AG04450 (cell line): ENCODE results near the gene SEC24B. TPM values are rescaled to one million over a fixed set of nuclear protein-coding genes. Genes with fewer than 3 reads are reported as not detected.

ENCODE experiments used
- CTCF ChIA-PET: fragments of 300-600, 350-600 bp; formaldehyde crosslinking; extraction: SDS; loops from one replicate; lab custom pipeline; 2022; ENCODE audit warnings: antibody characterized with exemption, inconsistent platforms; lab: Charles Lee
- POLR2A ChIA-PET: fragments of 350-600 bp; formaldehyde crosslinking; extraction: SDS; loops from one replicate; lab custom pipeline; 2021; ENCODE audit warnings: antibody characterized with exemption, inconsistent platforms; lab: Yijun Ruan, JAX
- DNase-seq: peaks from one replicate; pipeline ENCODE4 v3.0.0-alpha.2; 2011; ENCODE audit warnings: low read depth, low spot score
- H3K27ac ChIP-seq: one replicate; pipeline ENCODE4 v1.5.1; 2012; ENCODE audit warnings: low read depth, low read length, control low read depth
- H3K27me3 ChIP-seq: one replicate; pipeline ENCODE4 v1.6.0; 2012; ENCODE audit warnings: low read length; ENCODE audit not compliant: control insufficient read depth, insufficient read depth
- H3K4me3 ChIP-seq: 2 replicates; pipeline ENCODE4 v1.5.1; 2011; ENCODE audit warnings: mild to moderate bottlenecking, low read depth, low read length, control low read depth
- H3K9me3 ChIP-seq: 2 replicates; pipeline ENCODE4 v1.5.1; 2012; ENCODE audit warnings: low read length; ENCODE audit not compliant: control insufficient read depth, insufficient read depth
- CTCF ChIP-seq: IDR thresholded peaks from 2 replicates; pipeline ENCODE4 v1.5.1; 2011; ENCODE audit warnings: low read depth, low read length, control low read depth, inconsistent platforms
- polyA plus RNA-seq: library from polyadenylated mRNA; depleted of rRNA; stranded (reverse); fragments of >200 nt; gene quantifications from 2 replicates; pipeline ENCODE4 v1.2.3, GENCODE V29; 2011

Gene SEC24B
- polyA plus RNA-seq, 1 experiment, result 55.9 TPM

DNA sequence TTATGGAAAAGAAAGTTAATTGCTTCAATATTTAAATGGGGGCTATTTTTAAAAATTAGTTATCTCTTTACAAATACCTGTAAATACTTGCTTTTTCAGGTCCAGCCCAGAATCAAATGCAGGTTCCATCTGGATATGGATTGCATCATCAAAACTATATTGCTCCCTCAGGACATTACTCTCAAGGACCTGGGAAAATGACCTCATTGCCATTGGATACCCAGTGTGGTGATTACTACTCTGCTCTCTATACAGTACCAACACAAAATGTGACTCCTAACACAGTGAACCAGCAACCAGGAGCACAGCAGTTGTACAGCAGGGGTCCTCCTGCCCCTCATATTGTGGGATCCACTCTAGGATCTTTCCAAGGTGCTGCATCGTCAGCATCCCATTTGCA, 29.2 kb downstream of the SEC24B start:
- TF ChIP-seq CTCF, result no peak
- H3K9me3 ChIP-seq, result no peaks in the 10 kb centered on the region
- ChIA-PET CTCF (no interaction called here), POLR2A (no interaction called here)
- H3K4me3 ChIP-seq, result no peak overlapping the region
- no peaks in the 10 kb centered on the region for H3K27me3 ChIP-seq
- H3K27ac ChIP-seq, result no peak overlapping the region
- no peak for DNase-seq

DNA sequence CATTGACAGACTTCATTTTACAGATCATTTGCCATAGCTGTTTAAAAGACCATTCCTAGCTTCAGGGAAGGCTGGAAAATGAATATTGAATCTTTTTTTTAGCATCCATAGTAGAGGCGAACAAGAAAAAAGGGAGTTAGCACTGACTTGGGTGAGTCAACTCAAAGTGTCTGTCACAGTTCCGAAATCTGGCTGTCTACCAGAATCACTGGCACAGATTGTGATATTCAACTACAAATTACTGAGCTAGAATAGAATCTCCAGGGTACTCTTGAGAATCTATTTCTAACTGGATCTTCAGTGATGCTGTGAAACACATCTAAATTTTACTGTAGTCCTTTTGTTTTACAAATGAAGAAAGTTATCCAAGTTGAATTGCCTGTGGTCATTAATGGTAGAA, 31.5 kb downstream of the SEC24B start:
- Histone ChIP-seq H3K9me3 (no peaks in the 10 kb centered on the region), H3K27ac (no peak overlapping the region), H3K4me3 (no peak overlapping the region), H3K27me3 (no peaks in the 10 kb centered on the region)
- no peak for TF ChIP-seq CTCF
- ChIA-PET POLR2A (no interaction called here), CTCF (interaction anchor here (0.6 kb wide), 1 partner anchor 194 kb away, joined by 11 read pairs; no protein-coding TSS in a partner anchor)
- DNase-seq, result no peak

DNA sequence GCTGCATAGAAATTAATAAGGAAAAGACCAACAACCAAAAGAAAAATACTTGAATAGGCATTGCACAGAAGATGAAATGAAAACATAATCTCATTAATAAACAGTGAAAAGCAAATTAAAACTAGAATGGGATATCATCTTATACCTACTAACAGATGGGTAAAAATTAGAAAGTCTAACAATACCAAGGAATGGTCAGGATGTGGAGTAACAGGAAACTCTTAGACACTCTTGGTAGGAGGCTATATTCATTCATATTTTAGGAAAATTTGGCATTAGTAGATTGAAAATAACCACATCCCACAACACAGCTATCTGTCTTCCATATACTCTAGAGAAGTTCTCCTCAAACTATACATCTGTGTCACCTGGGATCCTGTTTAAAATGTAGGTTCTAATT, 36.3 kb downstream of the SEC24B start:
- POLR2A ChIA-PET, result no interaction called here
- DNase-seq, result no peak

DNA sequence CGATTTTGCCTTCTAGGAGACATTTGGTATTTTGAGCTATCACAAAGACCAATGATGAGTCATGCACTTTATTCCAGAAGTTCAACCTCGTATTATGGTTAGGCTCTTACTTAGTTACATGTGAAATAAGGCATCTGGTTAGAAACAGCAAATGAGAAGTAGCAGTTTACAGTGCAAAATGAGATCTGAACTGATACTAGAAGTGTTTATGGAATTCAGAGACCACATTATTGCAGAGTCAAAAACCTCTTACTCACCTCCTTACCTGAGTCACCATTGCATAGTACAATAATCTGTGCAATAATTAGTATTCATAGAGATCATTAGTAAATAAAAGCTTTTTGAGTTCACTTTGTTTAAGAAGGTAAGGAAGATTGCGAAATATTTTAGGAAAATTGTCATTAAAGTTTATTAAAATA, 38.7 kb downstream of the SEC24B start:
- Histone ChIP-seq H3K4me3 (no peak overlapping the region), H3K9me3 (no peaks in the 10 kb centered on the region), H3K27ac (no peak overlapping the region), H3K27me3 (no peaks in the 10 kb centered on the region)
- TF ChIP-seq CTCF, result no peak
- peak; percentile 30 for DNase-seq
- POLR2A ChIA-PET, result no interaction called here
- CTCF ChIA-PET, result interaction anchor here (1.5 kb wide), 1 partner anchor 39 kb away, joined by 4 read pairs; the partner anchor contains the start of gene SEC24B

More for the DNA sequence above, 36.3 kb downstream of the SEC24B start:
- Histone ChIP-seq H3K27me3 (no peaks in the 10 kb centered on the region), H3K4me3 (no peak overlapping the region), H3K27ac (no peak overlapping the region), H3K9me3 (no peaks in the 10 kb centered on the region)
- CTCF ChIA-PET, result interaction anchor here (2.0 kb wide), 1 partner anchor 37 kb away, joined by 5 read pairs; the partner anchor contains the start of gene SEC24B
- no peak for TF ChIP-seq CTCF

DNA sequence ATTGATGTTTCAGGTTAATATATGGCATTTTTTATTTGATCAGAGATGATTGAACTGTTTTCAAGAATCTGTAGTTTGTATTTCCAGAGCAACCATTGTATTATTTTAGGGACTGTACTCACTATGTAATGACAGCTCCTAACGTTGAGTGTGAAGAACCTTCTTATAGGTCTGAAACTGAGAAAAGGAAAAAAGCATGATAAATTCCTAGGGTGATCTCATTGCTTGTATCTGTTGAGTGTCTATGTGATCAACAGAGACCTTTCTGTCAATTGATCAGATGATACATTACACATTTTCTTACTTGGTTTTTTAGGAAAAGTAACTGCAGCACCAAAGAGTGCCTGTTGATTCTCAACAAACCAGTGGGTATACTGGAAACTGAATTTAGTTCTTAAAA, 40.2 kb downstream of the SEC24B start:
- TF ChIP-seq CTCF, result no peak
- no peak overlapping the region for H3K27ac ChIP-seq
- H3K27me3 ChIP-seq, result no peaks in the 10 kb centered on the region
- CTCF ChIA-PET, result interaction anchor here (1.5 kb wide), 1 partner anchor 41 kb away, joined by 4 read pairs; the partner anchor contains the start of gene SEC24B
- no peak overlapping the region for H3K4me3 ChIP-seq
- POLR2A ChIA-PET, result no interaction called here
- no peaks in the 10 kb centered on the region for H3K9me3 ChIP-seq
- DNase-seq, result no peak
